Choroid plexus epithelial cell (primary cell): ENCODE data around the gene KBTBD8.
A peak's percentile ranks its signal among the peaks of the same experiment; 100 is the strongest.

Experiments used
- DNase-seq: peaks from one replicate; pipeline ENCODE4 v3.0.0-alpha.2; 2010; ENCODE audit warnings: low read depth
- H3K4me3 ChIP-seq: 2 replicates; pipeline ENCODE4 v1.5.1; 2011; ENCODE audit warnings: low read depth, mild to moderate bottlenecking, control low read depth, low read length, moderate library complexity
- CTCF ChIP-seq: conservative IDR thresholded peaks from 2 replicates; pipeline ENCODE4 v1.5.1; 2011; ENCODE audit warnings: low read depth, mild to moderate bottlenecking, control low read depth, inconsistent platforms, low read length, moderate library complexity

Gene KBTBD8

GRCh38 chr3:66997560-66998112, 471 bp upstream of the KBTBD8 start:
- DNase-seq: no peak
- H3K4me3 ChIP-seq: peak overlapping the region; percentile 49
- TF ChIP-seq CTCF: no peak

DNA sequence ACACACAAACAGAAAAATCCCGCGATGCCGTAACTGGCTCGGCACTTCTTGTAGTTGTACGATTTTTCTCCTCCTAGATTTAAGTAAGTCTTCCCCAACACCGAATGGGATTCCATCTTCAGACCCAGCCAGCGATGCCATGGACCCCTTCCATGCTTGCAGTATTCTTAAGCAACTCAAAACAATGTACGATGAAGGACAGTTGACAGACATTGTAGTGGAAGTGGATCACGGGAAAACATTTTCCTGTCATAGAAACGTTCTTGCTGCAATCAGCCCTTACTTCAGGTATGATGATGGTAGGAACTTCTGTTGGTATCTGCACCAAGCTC, 763 bp downstream of the KBTBD8 start:
- no peak for TF ChIP-seq CTCF
- DNase-seq: no peak
- H3K4me3 ChIP-seq: peak overlapping the region; percentile 90

DNA sequence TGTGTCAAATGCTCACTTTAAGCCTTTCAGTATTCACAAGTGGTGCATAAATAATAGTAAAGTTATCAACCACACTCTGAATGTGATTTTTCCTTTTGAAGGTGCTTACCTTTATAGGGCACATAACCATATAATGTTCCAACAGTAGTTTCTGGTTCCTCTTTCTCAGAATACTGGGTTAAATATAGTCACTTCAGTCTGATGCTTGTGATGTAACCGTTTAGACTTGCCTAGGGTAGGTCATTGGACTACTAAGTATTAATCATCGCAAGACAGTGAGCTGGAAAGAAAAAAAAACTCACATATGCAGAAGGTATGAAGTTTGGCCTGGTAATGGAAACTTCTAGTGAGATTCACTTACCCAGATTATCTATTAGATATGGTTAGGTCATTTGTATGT, 1.9 kb downstream of the KBTBD8 start:
- no peak for TF ChIP-seq CTCF
- H3K4me3 ChIP-seq: no peak overlapping the region
- peak; percentile 88 for DNase-seq

- no peak overlapping the region for H3K4me3 ChIP-seq
- no peak for DNase-seq
- no peak for TF ChIP-seq CTCF
Observed at GRCh38 chr3:67001086-67001861, 3.2 kb downstream of the KBTBD8 start.

DNA sequence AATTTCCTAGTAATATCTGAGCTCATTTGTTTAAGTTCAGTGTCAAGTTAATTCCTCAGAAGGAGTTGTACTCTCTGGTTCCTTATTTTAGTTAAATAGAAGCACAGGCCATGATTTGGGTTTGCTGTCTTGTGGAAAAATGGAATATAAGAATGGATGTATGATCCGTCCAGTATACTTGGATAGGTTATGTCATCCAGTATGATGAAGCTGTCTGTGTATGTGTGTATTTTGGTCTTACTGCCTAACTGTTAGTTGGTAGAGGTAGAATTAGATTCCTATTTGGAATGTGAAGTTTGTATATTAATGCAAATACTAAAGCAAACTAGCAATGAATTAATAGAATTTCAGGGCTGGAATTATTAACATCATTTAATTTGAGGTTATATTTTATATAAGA, 7.9 kb downstream of the KBTBD8 start:
- DNase-seq: no peak
- TF ChIP-seq CTCF: no peak
- H3K4me3 ChIP-seq: no peak overlapping the region

DNA sequence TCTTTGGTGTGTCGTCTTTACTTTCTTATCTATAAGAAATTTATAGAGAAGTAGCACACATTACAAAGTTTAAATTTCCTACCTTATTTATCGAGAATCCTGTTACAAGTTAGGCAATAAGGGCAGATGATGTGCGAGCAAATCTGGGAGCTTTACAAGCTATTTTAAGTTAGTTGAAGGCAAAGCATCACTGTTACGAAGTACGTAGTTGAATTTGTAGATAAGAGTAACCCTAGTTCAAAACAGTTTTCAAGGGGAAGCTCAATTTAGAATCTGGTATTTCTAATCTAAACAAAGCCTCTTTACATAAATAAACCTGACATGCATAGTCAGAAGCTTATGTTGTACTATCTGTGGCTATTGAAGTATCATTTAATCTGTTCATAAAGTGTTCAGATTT, 8.4 kb downstream of the KBTBD8 start:
- peak; percentile 90 for DNase-seq
- no peak overlapping the region for H3K4me3 ChIP-seq
- no peak for TF ChIP-seq CTCF

- DNase-seq: no peak
- no peak for TF ChIP-seq CTCF
- no peak overlapping the region for H3K4me3 ChIP-seq
Observed at GRCh38 chr3:67008388-67008787, 10.3 kb downstream of the KBTBD8 start.
